ENCODE measurements around the gene PODNL1. TPM values are rescaled to one million over a fixed set of nuclear protein-coding genes. Genes with fewer than 3 reads are reported as not detected.

Gene PODNL1
- total and polyA plus RNA-seq, 2 experiments from 2014 or later: 0.24 TPM; not detected in 1

- no peak overlapping the region; the same call in 2 of the 3 replicates for H3K4me3 Mint-ChIP-seq
- no peaks in the 10 kb centered on the region for H3K9me3 Mint-ChIP-seq
- H2AFZ ChIP-seq: no peak overlapping the region
- no peak for TF ChIP-seq EZH2phosphoT487 (IDR thresholded peaks at IDR 0.05; ENCODE audit: unreplicated experiment)
- TF ChIP-seq NANOG (IDR thresholded peaks at IDR 0.05; ENCODE audit: borderline replicate concordance): no peak
- TF ChIP-seq POLR2AphosphoS5 (IDR thresholded peaks at IDR 0.05; ENCODE audit: low read depth): no peak
- no peak for TF ChIP-seq STAT1 (IDR thresholded peaks at IDR 0.05; ENCODE audit: unreplicated experiment)
- TF ChIP-seq ZNF114 (CRISPR knock-in tag; IDR thresholded peaks at IDR 0.05): no peak
- no peak for TF ChIP-seq CTCF (conservative IDR thresholded peaks at IDR 0.05; ENCODE audit: low read depth in 2 of 2)
- TF ChIP-seq CREB1 (CRISPR knock-in tag; IDR thresholded peaks at IDR 0.05; ENCODE audit: low read depth): no peak
- TF ChIP-seq ETS1 (IDR thresholded peaks at IDR 0.05): no peak
- TF ChIP-seq REST (IDR thresholded peaks at IDR 0.05; ENCODE audit: unreplicated experiment): no peak
- TF ChIP-seq ZNF331 (CRISPR knock-in tag; IDR thresholded peaks at IDR 0.05; ENCODE audit: low read depth): no peak
- no peak for TF ChIP-seq EZH2 (IDR thresholded peaks at IDR 0.05; ENCODE audit: low read depth, unreplicated experiment)
- no peak for TF ChIP-seq ZNF462 (CRISPR knock-in tag; IDR thresholded peaks at IDR 0.05)
- no peak for TF ChIP-seq JUNB (IDR thresholded peaks at IDR 0.05; ENCODE audit: unreplicated experiment)
- H3F3A ChIP-seq (replicated peaks; ENCODE audit: low read depth): 0 out of 2 replicates have a peak, but pooled peaks cover 5% of the 10 kb centered on the region
- peaks cover 17% of the 10 kb centered on the region for H3K79me2 ChIP-seq (replicated peaks; ENCODE audit: insufficient read depth)
- peaks cover 8% of the 10 kb centered on the region; the same call in 1 of the 2 replicates for H3K4me1 ChIP-seq (ENCODE audit: insufficient read depth)
- peaks cover 17% of the 10 kb centered on the region for H4K20me1 ChIP-seq (replicated peaks; ENCODE audit: insufficient read depth)
- DNase-seq (ENCODE audit: low spot score): no peak
- H3K4me2 ChIP-seq: no peak overlapping the region
- H3K4me3 ChIP-seq: no peak overlapping the region
- peaks cover 53% of the 10 kb centered on the region for H3K36me3 Mint-ChIP-seq (ENCODE audit: low read depth)
- no peak overlapping the region for H3K27ac ChIP-seq (ENCODE audit: low read depth)
- no peaks in the 10 kb centered on the region for H3K27me3 ChIP-seq (ENCODE audit: insufficient read depth)
- no peak for ATAC-seq
- peaks cover 6% of the 10 kb centered on the region for H3K27me3 Mint-ChIP-seq (ENCODE audit: insufficient read depth, low read depth, poor library complexity)
- H3K36me3 ChIP-seq (ENCODE audit: insufficient read depth): peaks cover 13% of the 10 kb centered on the region; the same call in 1 of the 2 replicates
- H3K27ac Mint-ChIP-seq: no peak overlapping the region
- H3K4me1 Mint-ChIP-seq: peaks cover 14% of the 10 kb centered on the region
- H3K9me2 ChIP-seq (ENCODE audit: insufficient read depth): no peaks in the 10 kb centered on the region
Observed at GRCh38 chr19:13957051-13957450, 18.8 kb upstream of the PODNL1 start.
